B cell (primary cell): ENCODE data around the gene ITFG1. TPM values are rescaled to one million over a fixed set of nuclear protein-coding genes. Genes with fewer than 3 reads are reported as not detected.

Source experiments
- ATAC-seq: fragments of 200-7000 bp; cut with Tn5 transposase; one replicate; pipeline ENCODE4 v1.10.0; 2021; ENCODE audit warnings: low read depth, mild to moderate bottlenecking, moderate number of reproducible peaks, moderate library complexity
- CTCF ChIA-PET: fragments of 350-600 bp; sonication (Branson Sonifier 250); formaldehyde crosslinking; loops from one replicate; lab custom pipeline; 2021; ENCODE audit warnings: antibody characterized with exemption, inconsistent platforms; lab: Charles Lee
- POLR2A ChIA-PET: fragments of 350-600 bp; sonication (Branson Sonifier 250); formaldehyde crosslinking; loops from one replicate; lab custom pipeline; 2021; ENCODE audit warnings: antibody characterized with exemption; lab: Charles Lee
- DNase-seq: peaks from one replicate; pipeline ENCODE4 v3.0.0; 2013
- H2AFZ ChIP-seq: 2 replicates; pipeline ENCODE4 v1.6.1; 2012; ENCODE audit warnings: mild to moderate bottlenecking, low read depth, low read length; ENCODE audit not compliant: insufficient read depth, poor library complexity, severe bottlenecking
- H3K27ac ChIP-seq, 2 donors: 1 replicate in 1 of 2; 2 replicates in 1 of 2; pipeline ENCODE4 v1.5.1; 2012 to 2013; ENCODE audit warnings: low read length in 2 of 2, mild to moderate bottlenecking in 2 of 2, moderate library complexity in 1 of 2
- H3K27me3 ChIP-seq, 4 experiments: fragments of 200-600 bp in 1 of 4; sonication (generic) in 1 of 4; replicated peaks in 1 of 4; 1 replicate in 2 of 4; 2 replicates in 2 of 4; pipeline versions ENCODE4 v1.6.1 to v1.7.0; 2013 to 2016; ENCODE audit warnings: low read length in 3 of 4, mild to moderate bottlenecking in 2 of 4, mixed read lengths in 1 of 4, moderate library complexity in 1 of 4; ENCODE audit not compliant: insufficient read depth in 4 of 4, control insufficient read depth in 3 of 4; ENCODE audit errors: control extremely low read depth in 1 of 4
- H3K36me3 ChIP-seq, 2 experiments: replicated peaks in 1 of 2; 1 replicate in 1 of 2; 2 replicates in 1 of 2; pipeline versions ENCODE4 v1.6.1 to v1.7.1; 2013; ENCODE audit warnings: low read length in 1 of 2; ENCODE audit not compliant: insufficient read depth in 2 of 2, control insufficient read depth in 1 of 2; ENCODE audit errors: control extremely low read depth in 1 of 2, extremely low read depth in 1 of 2
- H3K4me1 ChIP-seq, 2 donors: fragments of 200-600 bp in 1 of 2; sonication (generic) in 1 of 2; 1 replicate in 1 of 2; 2 replicates in 1 of 2; pipeline versions ENCODE4 v1.5.1 to v1.6.1; 2013 to 2017; ENCODE audit warnings: low read length in 2 of 2; ENCODE audit not compliant: control insufficient read depth in 2 of 2, insufficient read depth in 2 of 2
- H3K4me2 ChIP-seq: replicated peaks from 2 replicates; pipeline ENCODE3; 2012; ENCODE audit warnings: mild to moderate bottlenecking, low read depth, low read length; ENCODE audit not compliant: poor library complexity, severe bottlenecking
- H3K4me3 ChIP-seq, 5 experiments: fragments of 200-600 bp in 1 of 5; sonication (generic) in 1 of 5; 1 replicate in 3 of 5; 2 replicates in 2 of 5; pipeline versions ENCODE4 v1.5.1 to v1.7.0; 2011 to 2016; ENCODE audit warnings: low read length in 4 of 5, mild to moderate bottlenecking in 4 of 5, low read depth in 2 of 5, control low read depth in 1 of 5, moderate library complexity in 1 of 5; ENCODE audit not compliant: insufficient read depth in 1 of 5; ENCODE audit errors: control extremely low read depth in 1 of 5, extremely low read depth in 1 of 5
- H3K79me2 ChIP-seq: fragments of 200-600 bp; sonication (generic); one replicate; pipeline ENCODE4 v1.6.0; 2016; ENCODE audit warnings: low read length; ENCODE audit not compliant: control insufficient read depth, insufficient read depth
- H3K9ac ChIP-seq: fragments of 200-600 bp; sonication (generic); 2 replicates; pipeline ENCODE4 v1.6.1; 2017; ENCODE audit warnings: mild to moderate bottlenecking, low read length, moderate library complexity
- H3K9me3 ChIP-seq, 3 donors: one replicate each; pipeline versions ENCODE4 v1.6.1 to v1.7.1; 2013; ENCODE audit warnings: low read length in 2 of 3; ENCODE audit not compliant: control insufficient read depth in 2 of 3, insufficient read depth in 1 of 3; ENCODE audit errors: control extremely low read depth in 1 of 3
- H4K20me1 ChIP-seq: 2 replicates; pipeline ENCODE4 v1.6.0; 2012; ENCODE audit warnings: mild to moderate bottlenecking, low read length; ENCODE audit not compliant: insufficient read depth, control insufficient read depth, poor library complexity, severe bottlenecking
- H3K27ac Mint-ChIP-seq: one replicate; pipeline ENCODE4 v1.8.0; 2021; ENCODE audit warnings: mixed read lengths
- H3K27me3 Mint-ChIP-seq: one replicate; pipeline ENCODE4 v1.8.0; 2021; ENCODE audit warnings: mixed read lengths
- H3K4me1 Mint-ChIP-seq: one replicate; pipeline ENCODE4 v1.8.0; 2021; ENCODE audit warnings: mixed read lengths
- H3K4me3 Mint-ChIP-seq: one replicate; pipeline ENCODE4 v1.8.0; 2021; ENCODE audit warnings: mixed read lengths
- H3K9me3 Mint-ChIP-seq: one replicate; pipeline ENCODE4 v1.8.0; 2022; ENCODE audit warnings: mixed read lengths; ENCODE audit not compliant: insufficient read depth
- EZH2 ChIP-seq: IDR thresholded peaks from 2 replicates; pipeline ENCODE4 v1.6.1; 2012; ENCODE audit warnings: borderline replicate concordance, low read depth, mild to moderate bottlenecking, moderate library complexity, low read length; ENCODE audit not compliant: insufficient read depth, poor library complexity, severe bottlenecking
- WGBS: methylation state at CpG from one replicate; pipeline ENCODE4 v1.1.5; 2013; ENCODE audit warnings: missing lambda C conversion rate; ENCODE audit not compliant: insufficient coverage; 5-methylcytosine and 5-hydroxymethylcytosine counted together
- intact Hi-C: fragments of 100-400 bp; cut with micrococcal nuclease; formaldehyde crosslinking; loops from one replicate; pipeline ENCODE4 v1.10.0; 2022
- polyA plus RNA-seq: library from polyadenylated mRNA; depleted of rRNA; stranded (reverse); fragments of >200 nt; gene quantifications from 2 replicates; pipeline ENCODE4 v1.2.3, GENCODE V29; 2012
- total RNA-seq, 2 donors: library from RNA; stranded (reverse); fragments of 120-200 nt in 1 of 2; gene quantifications; 1 replicate in 1 of 2; 2 replicates in 1 of 2; pipeline versions ENCODE4 v1.2.3 to v1.2.4, GENCODE V29; 2013 to 2022
- TF ChIP-seq, protein P1 (sequence below): fragments of 200-600 bp; IDR thresholded peaks from one replicate; pipeline ENCODE4 v1.8.0; 2022; ENCODE audit warnings: antibody characterized with exemption, mild to moderate bottlenecking

Gene ITFG1
- total and polyA plus RNA-seq, 2 donors (not counting 1 experiment from before 2014, with no cell fraction given) = 9.7 to 40.4 TPM

GRCh38 chr16:47198180-47198575 is 262.7 kb downstream of the ITFG1 start:
- Mint-ChIP-seq H3K27ac (no peak overlapping the region), H3K27me3 (no peaks in the 10 kb centered on the region), H3K4me1 (no peaks in the 10 kb centered on the region), H3K9me3 (no peaks in the 10 kb centered on the region), H3K4me3 (no peak overlapping the region)
- CTCF ChIA-PET = no interaction called here
- POLR2A ChIA-PET = no interaction called here
- Histone ChIP-seq H3K4me2 (no peak overlapping the region), H3K36me3 (no peaks in the 10 kb centered on the region), H3K4me3 (no peak overlapping the region), H3K79me2 (no peaks in the 10 kb centered on the region), H3K9ac (no peak overlapping the region), H3K27me3 (no peaks in the 10 kb centered on the region), H3K9me3 (no peaks in the 10 kb centered on the region), H3K27ac (no peak overlapping the region), H2AFZ (no peak overlapping the region), H3K4me1 (no peaks in the 10 kb centered on the region), H4K20me1 (no peaks in the 10 kb centered on the region)
- WGBS = no CpG with 5 or more reads among the region's 2 CpGs
- intact Hi-C loops = no loop called here
- ATAC-seq (no peak), DNase-seq (no peak)
- TF ChIP-seq, protein P1, sequence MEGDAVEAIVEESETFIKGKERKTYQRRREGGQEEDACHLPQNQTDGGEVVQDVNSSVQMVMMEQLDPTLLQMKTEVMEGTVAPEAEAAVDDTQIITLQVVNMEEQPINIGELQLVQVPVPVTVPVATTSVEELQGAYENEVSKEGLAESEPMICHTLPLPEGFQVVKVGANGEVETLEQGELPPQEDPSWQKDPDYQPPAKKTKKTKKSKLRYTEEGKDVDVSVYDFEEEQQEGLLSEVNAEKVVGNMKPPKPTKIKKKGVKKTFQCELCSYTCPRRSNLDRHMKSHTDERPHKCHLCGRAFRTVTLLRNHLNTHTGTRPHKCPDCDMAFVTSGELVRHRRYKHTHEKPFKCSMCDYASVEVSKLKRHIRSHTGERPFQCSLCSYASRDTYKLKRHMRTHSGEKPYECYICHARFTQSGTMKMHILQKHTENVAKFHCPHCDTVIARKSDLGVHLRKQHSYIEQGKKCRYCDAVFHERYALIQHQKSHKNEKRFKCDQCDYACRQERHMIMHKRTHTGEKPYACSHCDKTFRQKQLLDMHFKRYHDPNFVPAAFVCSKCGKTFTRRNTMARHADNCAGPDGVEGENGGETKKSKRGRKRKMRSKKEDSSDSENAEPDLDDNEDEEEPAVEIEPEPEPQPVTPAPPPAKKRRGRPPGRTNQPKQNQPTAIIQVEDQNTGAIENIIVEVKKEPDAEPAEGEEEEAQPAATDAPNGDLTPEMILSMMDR = no peak
- TF ChIP-seq EZH2 = no peak

- H3K79me2 ChIP-seq = no peaks in the 10 kb centered on the region
- no peaks in the 10 kb centered on the region for H3K27me3 ChIP-seq
- DNase-seq (no peak), ATAC-seq (no peak)
- H3K4me3 ChIP-seq = no peak overlapping the region
- H4K20me1 ChIP-seq = no peaks in the 10 kb centered on the region
- intact Hi-C loops = no loop called here
- TF ChIP-seq EZH2 = no peak
- TF ChIP-seq, protein P1 = no peak
- H3K4me2 ChIP-seq = no peak overlapping the region
- no peak overlapping the region for H2AFZ ChIP-seq
- Mint-ChIP-seq H3K9me3 (peaks cover under 1% of the 10 kb centered on the region), H3K4me1 (no peaks in the 10 kb centered on the region), H3K4me3 (no peak overlapping the region), H3K27ac (no peak overlapping the region), H3K27me3 (no peaks in the 10 kb centered on the region)
- H3K27ac ChIP-seq = no peak overlapping the region
- WGBS = 100% methylated on average over 1 of the region's 6 CpGs
- no peak overlapping the region for H3K9ac ChIP-seq
- no peaks in the 10 kb centered on the region for H3K9me3 ChIP-seq
- ChIA-PET CTCF (no interaction called here), POLR2A (no interaction called here)
- no peaks in the 10 kb centered on the region for H3K36me3 ChIP-seq
- H3K4me1 ChIP-seq = no peaks in the 10 kb centered on the region
Measured at GRCh38 chr16:47197536-47198179, 263.2 kb downstream of the ITFG1 start.
